ENCODE results near the gene OR5K1.

The OR5K1 gene

DNA sequence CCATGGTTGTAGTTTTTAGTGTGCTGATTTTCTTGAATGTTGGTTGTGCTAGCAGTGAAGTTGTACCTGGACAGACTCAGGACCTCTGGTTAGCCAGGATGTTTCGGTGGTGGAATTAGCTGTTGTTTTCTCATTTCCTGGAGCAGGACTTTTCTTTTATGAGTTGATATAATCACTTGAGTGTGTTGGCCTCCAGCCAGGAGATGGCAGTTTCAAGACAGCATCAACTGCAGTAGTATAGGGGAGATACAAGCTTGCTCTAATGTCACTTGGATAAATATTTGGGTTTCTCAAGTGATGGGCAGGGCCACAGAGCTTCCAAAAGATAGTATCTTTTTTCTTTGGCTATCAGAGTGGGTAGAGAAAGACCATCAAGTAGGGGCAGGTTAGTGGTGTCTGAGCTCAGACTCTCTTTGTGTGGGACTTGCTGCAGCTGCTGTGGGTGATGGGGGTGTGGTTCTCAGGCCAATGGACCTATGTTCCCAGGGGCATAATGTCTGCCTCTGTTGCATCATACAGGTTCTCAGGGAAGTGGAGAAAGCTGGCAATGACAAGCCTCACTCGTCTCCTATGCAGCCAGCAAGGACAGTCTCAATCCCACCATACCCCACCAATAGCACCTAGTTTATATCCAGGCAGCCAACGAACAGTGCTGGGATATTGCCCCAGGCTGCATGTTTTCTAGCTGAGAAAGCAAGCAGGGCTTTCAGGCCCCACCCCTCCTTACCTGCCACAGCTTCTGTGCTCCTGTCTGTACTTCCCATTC, 19.9 kb downstream of the OR5K1 start:
- TF ChIP-seq OSR2 (tag by site-specific recombination; IDR thresholded peaks at IDR 0.05): 0 out of 2 replicates have a peak, but pooled peaks have one; percentile 9
- TF ChIP-seq ZNF335 (tag by site-specific recombination; conservative IDR thresholded peaks at IDR 0.05): peak; percentile 40; the same call in 1 of the 2 replicates
- no peak for TF ChIP-seq YY2 (tag by site-specific recombination; IDR thresholded peaks at IDR 0.05)
- TF ChIP-seq PRDM10 (tag by site-specific recombination; IDR thresholded peaks at IDR 0.05): peak; percentile 94
- TF ChIP-seq PRDM4 (tag by site-specific recombination; IDR thresholded peaks at IDR 0.05): peak; percentile 95
- Histone ChIP-seq H3K9me3 (ENCODE audit: control insufficient read depth, insufficient read depth, low read depth, low read length) (no peaks in the 10 kb centered on the region), H3K27ac (ENCODE audit: extremely low read depth, low read depth, low read length) (no peak overlapping the region), H3K4me3 (ENCODE audit: low read depth, low read length) (no peak overlapping the region), H3K36me3 (ENCODE audit: control insufficient read depth in 2 of 2, insufficient read depth in 1 of 2, low read length in 2 of 2) (no peaks in the 10 kb centered on the region), H3K4me1 (ENCODE audit: control insufficient read depth, insufficient read depth, low read length) (peaks cover 2% of the 10 kb centered on the region; the same call in 1 of the 2 replicates)
- CTCF ChIA-PET: no interaction called here
- POLR2A ChIA-PET: interaction anchor here (1.2 kb wide), 1 partner anchor 40 kb away, joined by 3 read pairs; the partner anchor contains the start of gene CLDND1

DNA sequence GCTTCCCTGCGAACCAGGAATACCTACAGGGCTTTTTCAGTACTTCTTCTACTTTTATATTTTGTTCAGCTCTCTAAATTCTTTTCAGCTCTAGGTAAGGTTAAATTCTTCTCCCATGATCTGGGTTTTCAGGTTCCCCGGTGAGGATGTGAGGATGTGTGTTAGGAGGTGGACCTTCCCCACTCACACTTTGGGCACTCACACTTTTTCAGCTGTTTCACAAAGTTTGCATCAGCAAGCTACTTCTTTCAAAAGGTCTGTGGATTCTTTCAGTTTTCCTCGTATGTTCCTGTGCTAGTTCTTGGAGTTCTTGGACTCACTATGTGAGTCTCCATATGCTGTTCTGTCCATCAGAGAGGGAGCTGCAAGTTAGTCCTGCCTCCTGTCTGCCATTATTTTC, 20.6 kb downstream of the OR5K1 start:
- no peak overlapping the region for H3K4me3 ChIP-seq (ENCODE audit: low read depth, low read length)
- H3K4me1 ChIP-seq (ENCODE audit: control insufficient read depth, insufficient read depth, low read length): peaks cover 2% of the 10 kb centered on the region; the same call in 1 of the 2 replicates
- no peak for TF ChIP-seq ZNF211 (tag by site-specific recombination; IDR thresholded peaks at IDR 0.05; ENCODE audit: low read depth)
- TF ChIP-seq CTCF (tag by site-specific recombination; IDR thresholded peaks at IDR 0.05): no peak
- no peak for TF ChIP-seq ZNF133 (tag by site-specific recombination; IDR thresholded peaks at IDR 0.05)
- TF ChIP-seq MYNN (tag by site-specific recombination; IDR thresholded peaks at IDR 0.05; ENCODE audit: borderline replicate concordance): no peak
- TF ChIP-seq ZNF175 (tag by site-specific recombination; IDR thresholded peaks at IDR 0.05): no peak
- no peak for TF ChIP-seq ATF2 (tag by site-specific recombination; IDR thresholded peaks at IDR 0.05; ENCODE audit: low read depth)
- no peak for TF ChIP-seq SCRT1 (tag by site-specific recombination; IDR thresholded peaks at IDR 0.05; ENCODE audit: borderline replicate concordance)
- no peak for TF ChIP-seq FEZF1 (tag by site-specific recombination; IDR thresholded peaks at IDR 0.05)
- ChIA-PET CTCF (no interaction called here), POLR2A (no interaction called here)
- H3K27ac ChIP-seq (ENCODE audit: extremely low read depth, low read depth, low read length): no peak overlapping the region
- H3K9me3 ChIP-seq (ENCODE audit: control insufficient read depth, insufficient read depth, low read depth, low read length): no peaks in the 10 kb centered on the region
- H3K36me3 ChIP-seq (ENCODE audit: control insufficient read depth in 2 of 2, insufficient read depth in 1 of 2, low read length in 2 of 2): no peaks in the 10 kb centered on the region

All from HEK293 (cell line).